Stimulated activated CD4-positive, alpha-beta T cell treated with anti-CD3 and anti-CD28 coated beads, Interleukin-4, amount 100 ng/mL, for 48 hours (primary cell): Measurements from ENCODE around the gene SNX14.
"Not testable (repeated sequence)": the region's sequence is repeated elsewhere in the genome, so short reads cannot be mapped to it uniquely, and the experiment has no call there.

ENCODE experiments used
- DNase-seq, 2 donors: peaks; one replicate each; pipeline ENCODE4 v3.0.0-alpha.2; 2020; ENCODE audit warnings: low read depth in 2 of 2

The SNX14 gene

GRCh38 chr6:85582832-85583231, 10.8 kb downstream of the SNX14 start:
- DNase-seq = not testable (repeated sequence)

GRCh38 chr6:85581572-85581971, 12.1 kb downstream of the SNX14 start:
- no peak for DNase-seq

- no peak for DNase-seq
Measured at GRCh38 chr6:85580878-85581267, 12.8 kb downstream of the SNX14 start.

- DNase-seq = no peak
Measured at GRCh38 chr6:85580118-85580877, 13.4 kb downstream of the SNX14 start.

GRCh38 chr6:85579581-85579980, 14.1 kb downstream of the SNX14 start:
- no peak for DNase-seq

GRCh38 chr6:85576476-85576875, 17.2 kb downstream of the SNX14 start:
- DNase-seq = no peak

- DNase-seq = no peak
Measured at GRCh38 chr6:85574932-85575598, 18.6 kb downstream of the SNX14 start.

- DNase-seq = no peak
Measured at GRCh38 chr6:85569323-85569722, 24.3 kb downstream of the SNX14 start.

GRCh38 chr6:85568411-85568810, 25.2 kb downstream of the SNX14 start:
- no peak for DNase-seq

- no peak for DNase-seq
Measured at GRCh38 chr6:85565736-85566135, 27.9 kb downstream of the SNX14 start.

GRCh38 chr6:85564223-85564622, 29.4 kb downstream of the SNX14 start:
- DNase-seq = not testable (repeated sequence)

- no peak for DNase-seq
Measured at GRCh38 chr6:85561750-85562357, 31.8 kb downstream of the SNX14 start.

GRCh38 chr6:85556992-85557668, 36.5 kb downstream of the SNX14 start:
- no peak for DNase-seq

- no peak for DNase-seq
Measured at GRCh38 chr6:85552652-85553051, 41.0 kb downstream of the SNX14 start.

GRCh38 chr6:85551264-85551663, 42.4 kb downstream of the SNX14 start:
- DNase-seq = no peak

- DNase-seq = no peak
Measured at GRCh38 chr6:85547719-85548118, 45.9 kb downstream of the SNX14 start.

- no peak for DNase-seq
Measured at GRCh38 chr6:85544776-85545175, 48.9 kb downstream of the SNX14 start.

GRCh38 chr6:85537055-85537494, 56.6 kb downstream of the SNX14 start:
- DNase-seq = no peak

GRCh38 chr6:85524281-85524680, 69.4 kb downstream of the SNX14 start:
- not testable (repeated sequence) for DNase-seq

- no peak for DNase-seq
Measured at GRCh38 chr6:85516168-85516567, 77.5 kb downstream of the SNX14 start.

- DNase-seq = peak in 1 of 2 donors; percentile 23
Measured at GRCh38 chr6:85506441-85507093, 87.1 kb downstream of the SNX14 start.
